Gastroesophageal sphincter (tissue), 3 donors: ENCODE measurements around the gene BOC.

Source experiments
- CTCF ChIP-seq, 4 experiments: fragments of 200-600 bp in 2 of 4; fragments of 450-650 bp in 2 of 4; sonication (generic) in 1 of 4; IDR thresholded peaks; one replicate each; pipeline ENCODE4 v1.5.1; 2017 to 2019; ENCODE audit warnings: antibody characterized with exemption in 4 of 4, mild to moderate bottlenecking in 2 of 4, moderate library complexity in 2 of 4
- EP300 ChIP-seq: sonication (generic); formaldehyde crosslinking; IDR thresholded peaks from one replicate; pipeline ENCODE4 v1.6.1; 2017; ENCODE audit warnings: antibody characterized with exemption, mild to moderate bottlenecking
- POLR2AphosphoS5 ChIP-seq: sonication (generic); formaldehyde crosslinking; IDR thresholded peaks from one replicate; pipeline ENCODE4 v1.6.1; 2017; ENCODE audit warnings: antibody characterized with exemption

GRCh38 chr3:113250566-113250965 lies 39.2 kb downstream of the BOC start:
- TF ChIP-seq POLR2AphosphoS5 (no peak), EP300 (no peak), CTCF (IDR thresholded peaks at IDR 0.05) (no peak)
